ENCODE results near the gene ADCY7.

Gene ADCY7

DNA sequence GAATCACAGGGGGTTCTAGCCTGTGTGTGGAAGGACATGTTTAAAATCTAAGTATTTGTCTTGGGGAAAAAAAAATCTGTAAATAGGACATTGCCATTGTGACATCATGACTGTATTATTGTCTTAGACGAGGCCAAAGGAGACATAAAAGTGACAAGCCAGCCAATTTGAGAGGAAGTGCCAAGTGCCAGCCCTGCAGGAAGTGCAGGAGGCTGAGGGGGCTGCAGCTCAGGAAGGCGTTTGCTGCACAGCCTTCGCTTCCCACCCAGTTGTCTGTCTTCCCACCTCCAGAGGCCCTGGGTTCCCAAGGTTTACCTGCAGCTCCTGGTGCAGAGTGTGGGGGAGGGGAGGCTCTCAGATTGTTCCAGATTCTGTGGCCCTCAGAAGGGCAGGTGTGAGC lies 1.3 kb downstream of the ADCY7 start:
- DNase-seq (ENCODE audit: low read depth in 2 of 2): no peak

DNA sequence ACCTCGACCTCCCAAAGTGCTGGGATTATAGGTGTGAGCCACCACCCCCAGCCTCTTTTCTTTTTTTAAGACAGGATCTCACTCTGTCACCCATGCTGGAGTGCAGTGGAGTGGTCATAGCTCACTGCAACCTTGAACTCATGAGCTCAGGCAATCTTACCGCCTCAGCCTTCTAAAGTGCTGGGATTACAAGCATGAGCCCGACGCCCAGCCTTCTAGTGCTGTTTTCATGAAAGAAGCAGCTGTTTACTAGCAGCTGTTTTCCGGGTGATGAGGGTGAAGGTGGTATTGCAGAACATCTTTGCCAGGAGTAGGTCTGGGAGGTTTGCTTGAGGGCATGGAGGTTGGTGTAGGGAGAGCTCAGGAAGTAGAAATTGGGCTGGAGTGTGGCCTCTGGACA lies 2.0 kb downstream of the ADCY7 start:
- DNase-seq (ENCODE audit: low read depth in 2 of 2): no peak

DNA sequence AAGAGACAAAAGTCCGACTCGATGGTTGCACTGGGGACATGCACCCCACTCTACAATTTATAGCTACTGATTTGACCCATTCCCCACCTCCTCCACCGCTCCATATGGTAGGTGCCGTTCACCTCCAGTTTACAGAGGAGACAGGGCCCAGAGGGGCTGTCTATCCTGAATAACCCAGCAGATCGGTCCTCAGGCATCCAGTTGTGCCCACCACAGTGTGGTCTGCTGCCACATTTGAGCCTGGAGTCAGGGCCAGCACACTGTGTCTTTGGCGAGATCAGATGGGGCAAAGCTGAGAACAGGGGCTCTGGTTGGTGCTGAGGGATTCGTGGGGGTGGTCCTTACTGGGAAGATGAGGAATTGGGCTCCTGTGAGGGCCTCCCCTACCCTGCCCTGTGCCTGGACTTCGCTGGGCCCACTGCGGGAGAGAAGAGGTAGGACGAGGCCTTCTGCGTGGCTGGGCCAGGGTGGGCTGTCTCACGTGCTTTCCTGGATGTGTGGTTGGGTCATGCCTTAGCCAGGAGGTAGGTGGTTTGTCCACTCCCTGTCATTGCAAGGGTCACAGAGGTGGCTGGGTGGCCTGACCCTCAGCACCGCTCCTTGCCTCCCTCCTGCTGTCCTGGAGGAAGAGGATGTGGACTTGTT lies 2.8 kb downstream of the ADCY7 start:
- DNase-seq (ENCODE audit: low read depth in 2 of 2): no peak

DNA sequence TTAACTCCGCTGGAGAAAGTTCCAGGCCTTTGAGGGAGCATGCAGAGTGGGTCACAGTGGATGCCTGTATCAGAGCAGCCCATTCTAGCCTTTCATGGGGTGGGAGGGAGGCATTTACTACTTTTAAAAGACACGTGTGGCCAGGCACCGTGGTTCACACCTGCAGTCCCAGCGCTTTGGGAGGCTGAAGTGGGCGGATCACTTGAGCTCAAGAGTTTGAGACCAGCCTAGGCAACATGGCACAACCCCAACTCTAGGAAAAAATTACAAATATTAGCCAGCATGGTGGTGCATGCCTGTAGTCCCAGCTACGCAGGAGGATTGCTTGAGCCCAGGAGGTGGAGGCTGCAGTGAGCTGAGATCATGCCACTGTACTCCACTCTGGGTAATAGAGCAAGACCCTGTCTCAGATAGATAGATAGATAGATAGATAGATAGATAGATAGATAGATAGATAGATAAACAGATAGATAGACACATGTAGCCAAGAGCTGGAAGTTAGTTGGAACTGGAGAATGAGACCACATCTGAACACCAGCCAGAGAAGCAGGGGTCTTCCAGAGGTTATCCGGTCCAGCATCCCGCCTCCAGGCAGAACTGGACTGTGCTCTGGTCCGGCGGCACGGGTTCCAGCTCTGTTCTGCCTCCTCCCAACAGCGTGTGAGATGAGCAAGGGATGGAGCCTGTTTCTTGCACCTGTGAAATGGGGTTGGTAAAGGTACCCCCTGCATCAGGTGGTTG lies 3.6 kb downstream of the ADCY7 start:
- DNase-seq (ENCODE audit: low read depth in 2 of 2): no peak

DNA sequence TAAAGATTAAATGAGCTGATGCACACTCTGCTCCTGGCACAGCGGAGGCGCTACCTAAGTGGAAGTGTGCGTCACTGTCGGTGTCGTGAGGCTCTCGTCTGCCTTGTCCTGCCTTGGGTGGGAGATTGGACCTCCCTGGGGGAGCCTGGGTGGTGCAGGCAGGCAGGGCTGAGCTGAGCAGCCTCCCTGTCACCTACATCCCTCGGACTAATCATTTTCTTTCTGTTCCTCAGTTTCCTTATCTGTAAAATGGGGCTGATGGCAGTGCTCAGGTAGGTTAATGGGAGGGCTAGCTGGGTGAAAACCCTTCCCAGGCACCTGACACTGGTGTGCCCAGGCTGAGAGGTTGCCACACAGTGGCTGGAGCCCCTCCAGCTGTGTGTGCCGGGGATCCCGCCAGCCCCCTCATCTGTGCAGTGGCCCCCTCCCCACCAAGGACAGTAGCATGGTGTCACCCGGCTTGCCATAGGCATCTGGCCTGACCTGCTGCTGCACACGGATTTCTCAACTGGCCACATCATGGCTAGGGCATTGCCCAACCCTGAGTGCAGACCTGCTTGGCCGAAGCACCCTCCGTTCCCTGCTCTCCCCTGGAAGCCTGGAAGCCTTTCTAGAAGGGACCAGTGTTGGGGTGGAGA lies 4.3 kb downstream of the ADCY7 start:
- DNase-seq (ENCODE audit: low read depth in 2 of 2): no peak

DNA sequence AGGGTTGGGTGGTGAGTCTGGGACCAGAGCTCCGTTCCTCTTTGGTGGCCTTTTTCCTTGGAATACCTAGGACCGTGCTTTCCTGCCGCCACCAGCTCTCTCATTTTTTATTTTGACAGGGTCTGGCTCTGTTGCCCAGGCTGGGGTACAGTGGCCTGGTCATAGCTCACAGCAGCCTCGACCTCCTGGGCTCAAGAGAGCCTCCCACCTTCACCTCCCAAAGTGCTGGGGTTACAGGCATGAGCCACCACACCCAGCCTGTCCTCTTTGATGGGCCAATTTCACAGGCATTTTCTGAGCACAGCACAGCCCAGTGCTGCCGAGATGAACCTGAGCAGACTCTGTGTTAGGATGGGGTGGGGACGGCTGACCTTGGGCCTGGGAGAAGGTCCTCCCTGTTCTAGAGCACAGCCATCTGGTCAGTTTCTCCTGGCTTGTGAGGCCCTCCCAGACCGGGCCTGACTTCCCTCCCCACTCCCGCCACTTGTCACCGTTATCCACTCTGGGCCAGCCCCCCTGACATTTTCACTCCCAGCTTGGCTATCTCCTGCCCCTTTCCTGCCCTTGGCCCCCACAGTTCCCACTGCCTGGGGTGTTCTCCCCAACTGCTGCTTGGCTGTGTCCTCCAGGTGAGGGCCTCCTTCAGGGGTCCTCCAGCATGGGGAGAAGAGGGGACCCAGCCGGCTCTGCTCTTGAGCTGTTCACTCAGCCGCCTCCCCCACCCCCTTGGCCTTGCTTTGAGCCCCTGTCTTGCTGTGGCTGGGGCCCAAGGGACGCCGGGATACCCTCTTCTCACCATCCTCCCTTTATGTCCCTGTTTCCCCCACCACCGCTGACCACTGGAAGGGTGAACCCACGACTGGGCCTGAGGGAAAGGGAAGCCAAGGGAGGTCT lies 5.0 kb downstream of the ADCY7 start:
- no peak for DNase-seq (ENCODE audit: low read depth in 2 of 2)

DNA sequence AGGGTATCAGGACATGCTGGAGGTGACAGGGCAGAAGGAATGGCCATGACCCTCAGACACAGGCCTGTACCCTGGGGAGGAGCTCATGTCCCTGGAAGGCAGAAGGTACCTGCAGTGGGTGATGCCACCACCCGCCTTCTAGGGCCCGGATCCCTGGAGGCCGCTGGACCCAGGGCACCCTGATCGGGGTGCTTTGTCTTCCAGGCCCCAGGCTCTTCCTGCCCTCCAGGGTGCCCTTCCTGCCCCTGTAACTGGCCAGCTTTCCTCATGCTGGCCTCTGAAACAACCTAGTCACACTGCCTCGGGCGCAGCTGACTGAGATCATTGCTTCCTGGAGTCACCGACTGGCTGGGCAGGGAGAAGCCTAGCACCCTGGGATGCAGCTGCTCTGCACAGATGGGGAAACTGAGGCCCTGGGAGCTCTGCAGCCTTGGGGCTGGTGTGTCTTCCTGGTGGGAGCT lies 5.8 kb downstream of the ADCY7 start:
- DNase-seq (ENCODE audit: low read depth in 2 of 2): no peak

DNA sequence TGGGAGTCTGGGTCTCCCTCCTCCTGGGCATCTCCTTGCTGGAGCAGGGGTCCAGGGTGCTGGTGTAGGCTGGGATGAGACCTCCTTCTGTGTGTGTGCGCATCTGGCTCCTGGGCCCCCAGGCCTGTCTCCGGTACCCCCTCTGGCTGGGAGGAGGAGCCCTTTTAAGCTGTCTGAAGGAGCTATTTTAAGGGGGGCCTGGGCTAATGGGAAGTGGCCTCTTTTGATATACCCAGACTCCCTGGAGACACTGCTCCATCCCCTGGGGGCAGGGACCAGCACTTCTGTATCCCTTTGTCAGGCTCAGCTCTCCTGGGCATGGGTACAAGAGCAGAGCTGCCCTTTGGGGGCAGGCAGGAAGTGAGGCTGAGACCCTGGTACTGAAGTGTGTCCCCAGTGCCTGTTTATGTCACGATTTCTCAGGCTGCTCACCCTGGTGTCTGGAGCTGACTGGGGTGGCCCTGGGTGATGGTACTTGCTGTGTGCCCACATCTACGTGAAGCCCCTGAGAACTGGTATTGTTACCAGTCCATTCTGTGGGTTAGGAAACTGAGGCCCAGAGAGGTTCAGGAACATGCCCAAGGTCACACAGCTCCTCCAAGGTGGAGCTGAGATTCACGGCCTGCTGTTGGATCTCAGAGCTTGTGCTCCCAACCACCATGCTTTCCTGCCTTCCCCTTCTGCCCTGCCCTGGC lies 6.5 kb downstream of the ADCY7 start:
- no peak for DNase-seq (ENCODE audit: low read depth in 2 of 2)

DNA sequence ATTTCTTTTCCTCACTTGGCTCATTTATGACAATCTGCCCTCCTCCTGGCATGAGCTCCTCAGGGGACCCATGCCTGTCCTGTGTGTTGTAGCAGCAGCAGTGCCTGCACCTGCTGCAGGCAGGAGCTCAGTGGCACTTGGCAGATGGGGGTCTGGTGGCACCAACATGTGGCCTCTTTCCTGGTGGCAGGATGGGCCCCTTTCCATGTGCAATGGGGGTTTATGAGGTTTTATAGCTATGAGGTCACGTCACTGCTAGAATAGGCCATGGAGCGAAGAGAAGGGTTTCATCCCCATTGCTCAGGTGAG lies 7.0 kb downstream of the ADCY7 start:
- DNase-seq (ENCODE audit: low read depth in 2 of 2): no peak

DNA sequence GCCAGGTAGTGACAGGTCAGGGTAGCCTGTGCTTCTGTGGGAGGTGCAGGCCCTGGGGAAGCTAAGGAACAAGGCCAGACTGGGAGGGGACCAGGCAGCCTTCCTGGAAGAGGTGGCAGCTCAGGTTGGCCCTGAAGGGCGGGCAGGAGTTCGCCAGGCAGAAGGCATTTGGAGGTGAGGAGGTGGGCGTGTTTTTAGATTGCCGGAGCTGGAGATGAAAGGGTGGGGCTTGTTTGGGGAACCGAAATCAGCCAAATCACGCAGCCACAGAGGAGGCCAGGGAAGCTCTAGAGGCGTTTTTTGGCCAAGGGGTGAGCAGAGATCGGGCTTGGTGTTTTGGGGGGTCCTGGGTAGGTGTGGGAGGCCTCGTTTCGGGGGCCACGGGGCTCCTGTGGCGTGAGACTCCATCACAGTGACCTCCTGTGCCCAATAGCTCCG lies 7.6 kb downstream of the ADCY7 start:
- DNase-seq (ENCODE audit: low read depth in 2 of 2): no peak

DNA sequence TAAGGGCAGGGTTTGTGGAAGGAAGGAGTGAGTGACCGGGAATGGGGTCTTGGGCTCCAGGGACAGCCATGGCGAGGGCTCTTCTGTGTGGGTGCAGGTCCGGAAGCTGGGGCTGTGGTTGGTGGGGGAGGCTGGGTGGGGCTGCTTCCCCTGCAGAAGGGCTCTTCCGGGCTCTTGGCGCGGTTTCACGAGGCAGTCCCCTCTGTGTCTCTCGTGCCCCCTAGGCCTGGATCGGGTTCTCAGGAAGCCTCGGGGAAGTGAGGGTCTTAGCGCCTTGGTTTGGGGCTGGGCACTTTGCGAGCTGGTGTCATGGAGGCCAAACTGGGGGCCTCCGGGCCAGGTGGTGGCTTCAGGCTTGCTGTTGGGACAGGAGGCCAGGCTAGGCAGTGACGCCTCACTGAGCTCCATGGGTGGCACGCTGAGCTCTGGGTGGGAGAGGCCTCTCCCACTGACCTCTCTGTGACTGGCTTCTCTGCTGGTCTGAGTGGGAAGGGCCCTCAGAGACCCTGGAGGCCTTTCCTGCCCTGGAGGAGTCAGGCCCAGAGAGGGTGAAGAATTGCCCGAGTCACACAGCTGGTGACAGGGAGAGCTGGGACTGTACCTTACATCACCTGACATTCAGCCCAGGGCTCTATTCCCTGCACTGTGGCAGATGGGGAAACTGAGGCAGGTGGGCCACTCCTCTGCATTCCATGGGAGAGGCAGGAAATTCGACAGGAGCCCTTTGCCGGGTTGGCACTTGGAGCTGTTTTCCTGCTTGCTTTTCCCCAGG lies 8.2 kb downstream of the ADCY7 start:
- no peak for DNase-seq (ENCODE audit: low read depth in 2 of 2)

DNA sequence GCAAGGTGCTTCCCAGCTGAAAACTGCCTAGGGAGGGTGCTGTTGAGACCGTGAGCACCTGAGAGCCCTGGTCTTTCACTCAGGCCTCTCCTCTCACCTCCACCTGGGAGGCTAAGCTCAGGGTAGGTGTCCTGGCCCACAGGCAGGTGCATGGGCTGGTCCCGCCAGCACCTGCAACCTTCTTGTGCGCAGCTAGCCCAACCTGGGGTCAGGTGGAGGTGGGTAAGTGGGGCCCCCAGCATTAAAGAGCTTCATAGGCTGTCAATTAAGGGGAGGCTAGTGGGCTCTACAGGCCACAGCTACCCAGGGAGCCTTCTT lies 8.7 kb downstream of the ADCY7 start:
- DNase-seq (ENCODE audit: low read depth in 2 of 2): no peak

DNA sequence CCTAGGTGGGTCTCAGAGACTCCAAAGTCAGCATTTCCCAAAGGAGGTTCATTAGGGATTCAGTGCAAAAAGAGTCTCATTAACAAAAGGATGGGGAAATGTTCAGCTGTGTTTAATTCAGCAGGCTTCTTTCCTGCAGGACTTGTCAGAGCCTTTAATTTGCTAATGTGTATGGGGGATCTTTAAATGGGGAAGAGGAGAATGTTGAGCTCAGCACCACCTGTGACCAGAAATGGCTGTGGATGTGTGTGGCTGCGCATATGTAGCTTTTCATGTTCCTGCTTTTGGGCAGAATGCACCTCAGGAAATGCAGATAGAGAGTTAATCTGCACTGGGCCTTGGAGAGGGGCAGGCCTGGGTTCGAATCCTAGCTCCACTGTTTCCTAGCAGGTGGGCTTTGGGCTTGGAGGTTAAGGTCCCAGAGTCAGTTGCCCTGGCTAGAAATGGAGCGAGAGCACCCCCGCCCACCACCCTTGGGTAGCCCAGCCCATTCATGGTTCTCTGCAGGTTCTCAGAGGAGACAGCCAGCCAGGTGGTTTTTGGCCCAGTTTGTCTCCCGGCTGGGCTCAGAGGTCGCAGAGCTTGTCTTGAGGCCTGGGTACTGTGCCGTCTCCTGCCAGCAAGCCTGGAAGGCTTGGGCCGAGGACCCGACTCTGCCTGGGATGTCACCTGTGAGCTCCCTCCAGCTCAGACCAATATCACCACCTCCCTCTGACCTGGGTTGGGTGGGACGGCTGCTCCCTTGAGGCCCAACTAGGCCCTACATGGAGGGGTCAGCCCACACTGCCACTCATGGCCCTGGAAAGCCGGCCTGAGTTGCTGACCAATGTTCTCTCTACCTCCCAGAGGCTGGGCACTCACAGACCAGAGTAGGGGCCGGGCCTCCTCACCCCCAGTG lies 9.3 kb downstream of the ADCY7 start:
- no peak for DNase-seq (ENCODE audit: low read depth in 2 of 2)

DNA sequence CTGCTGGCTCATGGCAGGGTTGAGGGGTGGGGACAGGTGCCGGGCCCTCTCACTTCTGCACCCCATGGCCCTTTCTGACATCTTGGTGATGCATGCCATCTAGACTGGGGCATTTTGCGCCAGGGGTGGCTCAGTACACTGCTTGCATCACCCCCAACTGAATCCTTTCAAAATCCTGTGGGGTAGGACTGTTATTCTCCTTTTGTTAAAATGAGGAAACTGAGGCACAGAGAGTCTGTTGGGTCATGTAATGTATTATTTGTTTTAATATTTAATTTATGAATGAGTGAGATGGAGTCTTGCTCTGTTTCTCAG lies 9.9 kb downstream of the ADCY7 start:
- no peak for DNase-seq (ENCODE audit: low read depth in 2 of 2)

DNA sequence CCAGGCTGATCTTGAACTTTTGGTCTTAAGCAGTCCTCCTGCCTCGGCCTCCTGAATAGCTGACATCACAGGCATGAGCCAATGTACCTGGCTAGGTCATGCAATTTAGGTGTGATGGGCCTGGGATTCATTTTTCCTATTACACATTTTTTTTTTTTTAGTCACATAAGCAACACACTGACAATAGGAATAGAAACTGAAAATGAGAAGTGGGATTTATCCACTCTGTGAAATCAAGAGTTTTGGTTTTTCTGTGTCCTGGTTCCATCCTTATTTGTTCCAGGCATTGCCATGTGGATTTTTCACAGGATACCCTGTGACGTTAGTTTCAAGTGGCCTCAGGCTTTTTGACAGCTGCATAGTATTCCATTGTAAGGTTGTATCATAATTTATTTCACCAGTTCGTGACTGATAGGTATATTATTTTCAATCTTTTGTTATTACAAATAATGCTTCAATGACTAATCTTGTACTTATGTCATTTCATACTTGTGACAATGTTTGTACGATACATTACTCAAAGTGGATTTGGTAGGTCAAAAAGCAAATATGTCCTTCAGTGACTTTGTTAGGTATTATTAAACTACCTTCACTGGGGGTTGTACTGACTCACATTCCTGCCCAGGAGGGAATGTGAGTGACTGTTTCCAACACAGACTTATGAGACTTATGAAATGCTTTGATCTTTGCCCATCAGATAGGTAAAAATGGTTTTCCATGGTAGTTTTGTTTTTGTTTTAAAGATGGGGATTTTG lies 10.6 kb downstream of the ADCY7 start:
- DNase-seq (ENCODE audit: low read depth in 2 of 2): no peak

DNA sequence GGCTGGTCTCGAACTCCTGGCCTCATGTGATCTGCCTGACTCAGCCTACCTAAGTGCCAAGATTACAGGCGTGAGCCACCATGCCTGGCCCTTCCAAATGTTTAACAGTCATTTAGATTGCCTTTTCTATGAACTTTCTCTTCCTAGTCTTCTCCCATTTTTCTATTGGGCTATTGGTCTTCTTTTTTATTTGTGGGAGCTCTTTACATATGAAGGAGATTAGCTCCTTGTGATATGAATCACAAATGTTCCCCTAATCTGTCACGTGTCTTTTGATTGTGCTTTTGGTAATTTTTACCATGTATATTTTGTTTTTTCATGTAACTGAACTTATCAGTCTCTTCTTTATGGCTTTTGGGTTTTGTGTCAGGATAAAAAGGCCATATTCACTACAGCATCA lies 11.9 kb downstream of the ADCY7 start:
- DNase-seq (ENCODE audit: low read depth in 2 of 2): no peak

DNA sequence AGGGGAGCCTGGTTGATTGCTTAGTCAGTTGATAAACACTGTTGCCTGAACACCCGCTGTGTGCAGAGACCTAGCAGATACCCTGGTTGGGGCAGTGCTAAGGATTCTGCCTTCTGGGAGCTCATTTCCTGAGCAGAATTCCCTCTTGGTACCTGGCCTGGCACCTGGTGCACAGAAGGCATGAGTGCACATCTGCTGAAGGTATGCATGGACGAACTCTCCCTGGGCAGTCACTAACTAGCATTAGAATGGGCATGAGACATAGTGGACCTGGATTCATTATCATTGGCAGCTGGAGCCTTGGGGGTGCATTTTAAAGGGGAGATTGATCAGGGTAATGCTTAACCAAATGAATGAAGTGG lies 13.1 kb downstream of the ADCY7 start:
- no peak for DNase-seq (ENCODE audit: low read depth in 2 of 2)

DNA sequence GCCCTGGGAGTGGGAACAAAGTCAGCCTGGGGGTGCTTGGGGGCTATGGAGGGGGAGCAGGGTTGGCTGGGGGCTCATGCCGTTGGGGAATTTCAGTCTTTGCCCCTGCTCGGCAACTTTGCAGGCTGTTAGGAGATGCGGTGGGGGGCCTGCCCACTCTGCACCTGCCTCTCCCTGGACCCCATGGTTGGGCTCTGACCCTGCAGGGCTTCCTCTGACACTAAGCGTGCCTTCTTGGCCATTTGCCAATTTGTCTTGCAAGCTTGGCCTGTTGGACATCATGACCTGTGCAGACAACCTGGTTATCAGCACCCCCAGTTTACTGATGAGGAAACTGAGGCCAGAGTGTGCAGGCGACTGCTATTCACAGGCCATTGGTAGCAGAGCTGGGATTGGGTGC lies 14.6 kb downstream of the ADCY7 start:
- no peak for DNase-seq (ENCODE audit: low read depth in 2 of 2)

DNA sequence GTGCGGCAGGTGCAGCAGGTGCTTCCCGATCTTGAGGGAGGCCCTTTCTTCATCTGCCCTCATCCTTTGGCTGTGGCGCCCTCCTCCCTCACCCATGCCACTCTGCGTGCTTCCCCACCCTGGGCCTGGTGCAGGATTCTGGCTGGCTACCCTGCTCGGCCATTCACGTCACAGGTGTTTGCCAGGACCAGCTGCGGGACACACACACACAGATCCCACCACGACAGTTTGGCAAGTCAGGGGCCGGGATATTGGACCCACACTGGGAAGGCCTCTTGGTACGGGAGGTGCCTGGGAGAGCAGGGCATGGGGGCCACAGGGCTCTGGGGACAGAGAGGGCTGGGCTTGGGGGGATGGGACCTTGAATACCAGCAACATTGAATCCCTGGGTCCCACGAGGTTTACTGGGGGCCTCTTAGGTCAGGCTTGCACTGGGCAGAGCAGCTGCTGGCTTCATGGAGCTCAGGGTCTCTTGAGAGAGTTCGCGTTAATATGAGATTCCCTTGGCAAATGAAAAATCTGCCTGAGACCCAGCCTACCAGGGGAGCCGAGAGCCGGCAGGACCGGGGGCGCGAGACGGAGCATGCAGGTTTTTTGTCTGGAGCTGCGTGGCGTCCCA lies 15.1 kb downstream of the ADCY7 start:
- DNase-seq (ENCODE audit: low read depth in 2 of 2): no peak

Data from fibroblast of skin of left biceps (primary cell).